Dermis blood vessel endothelial cell (primary cell): ENCODE results near the gene ACAA1. TPM values are rescaled to one million over a fixed set of nuclear protein-coding genes. Genes with fewer than 3 reads are reported as not detected.
"Not testable (repeated sequence)": the region's sequence is repeated elsewhere in the genome, so short reads cannot be mapped to it uniquely, and the experiment has no call there.

ENCODE experiments used
- DNase-seq: peaks from one replicate; pipeline ENCODE4 v3.0.0; 2010
- total RNA-seq: library from RNA; depleted of rRNA; stranded (reverse); fragments of >200 nt; gene quantifications from 2 replicates; pipeline ENCODE4 v1.2.3, GENCODE V29; 2014

ACAA1 gene
- total RNA-seq, 1 donor from 2014 or later, result 42.5 TPM

- DNase-seq, result no peak
Observed at GRCh38 chr3:38153221-38153620, 16.3 kb upstream of the ACAA1 start.

- no peak for DNase-seq
Observed at GRCh38 chr3:38152609-38153008, 15.7 kb upstream of the ACAA1 start.

- no peak for DNase-seq
Observed at GRCh38 chr3:38151667-38152265, 14.8 kb upstream of the ACAA1 start.

GRCh38 chr3:38150780-38151528 lies 14.0 kb upstream of the ACAA1 start:
- DNase-seq, result no peak

GRCh38 chr3:38149708-38150107 lies 12.8 kb upstream of the ACAA1 start:
- no peak for DNase-seq

- DNase-seq, result no peak
Observed at GRCh38 chr3:38148311-38148882, 11.5 kb upstream of the ACAA1 start.

- no peak for DNase-seq
Observed at GRCh38 chr3:38147421-38147820, 10.5 kb upstream of the ACAA1 start.

- DNase-seq, result no peak
Observed at GRCh38 chr3:38146504-38146903, 9.6 kb upstream of the ACAA1 start.

- no peak for DNase-seq
Observed at GRCh38 chr3:38143511-38143910, 6.6 kb upstream of the ACAA1 start.

- DNase-seq, result no peak
Observed at GRCh38 chr3:38142959-38143358, 6.0 kb upstream of the ACAA1 start.

- DNase-seq, result no peak
Observed at GRCh38 chr3:38141952-38142273, 5.0 kb upstream of the ACAA1 start.

GRCh38 chr3:38141173-38141951 lies 4.4 kb upstream of the ACAA1 start:
- DNase-seq, result no peak

- no peak for DNase-seq
Observed at GRCh38 chr3:38140326-38141172, 3.6 kb upstream of the ACAA1 start.

GRCh38 chr3:38139652-38140051 lies 2.7 kb upstream of the ACAA1 start:
- DNase-seq, result no peak

GRCh38 chr3:38139191-38139590 lies 2.3 kb upstream of the ACAA1 start:
- no peak for DNase-seq

- peak; percentile 71 for DNase-seq
Observed at GRCh38 chr3:38138349-38139190, 1.6 kb upstream of the ACAA1 start, which contains the start of gene MYD88. Gene MYD88 (plus strand): TSS chr3:38138661. CDS start chr3:38138701, 40 bp downstream.

- DNase-seq, result peak; percentile 27
Observed at GRCh38 chr3:38137615-38138348, 855 bp upstream of the ACAA1 start.

GRCh38 chr3:38136393-38136776 lies 542 bp downstream of the ACAA1 start:
- peak; percentile 37 for DNase-seq

- DNase-seq, result not testable (repeated sequence)
Observed at GRCh38 chr3:38135621-38136277, 1.2 kb downstream of the ACAA1 start.

GRCh38 chr3:38134517-38135143 lies 2.3 kb downstream of the ACAA1 start:
- not testable (repeated sequence) for DNase-seq
